Body of pancreas (tissue), 4 donors: Measurements from ENCODE around the gene FOLR2.
A peak's percentile ranks its signal among the peaks of the same experiment; 100 is the strongest.

Experiments
- POLR2A ChIP-seq, 3 donors: fragments of 450-650 bp; IDR thresholded peaks; one replicate each; pipeline ENCODE4 v1.6.1; 2016; ENCODE audit warnings: antibody characterized with exemption in 3 of 3, mild to moderate bottlenecking in 2 of 3
- TF ChIP-seq, protein P1 (sequence below), 7 experiments: fragments of 450-650 bp in 4 of 7; fragments of 200-600 bp in 3 of 7; sonication (generic) in 3 of 7; IDR thresholded peaks; one replicate each; pipeline ENCODE4 v1.5.1; 2016 to 2019; ENCODE audit warnings: antibody characterized with exemption in 7 of 7

DNA sequence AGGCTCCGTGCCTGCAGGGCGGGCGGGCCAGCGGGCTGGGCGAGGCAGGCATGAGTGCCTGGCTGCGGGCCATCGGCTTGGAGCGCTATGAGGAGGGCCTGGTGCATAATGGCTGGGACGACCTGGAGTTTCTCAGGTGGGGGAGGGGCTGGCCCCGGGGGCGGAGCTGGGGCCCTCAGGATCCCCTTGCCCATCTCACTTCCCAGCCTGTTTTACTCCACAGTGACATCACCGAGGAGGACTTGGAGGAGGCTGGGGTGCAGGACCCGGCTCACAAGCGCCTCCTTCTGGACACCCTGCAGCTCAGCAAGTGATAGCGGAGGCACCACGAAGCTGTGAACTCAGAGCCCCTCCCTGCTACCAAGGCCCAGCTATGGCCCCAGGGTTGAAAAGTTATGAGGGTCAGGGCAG is 21.5 kb downstream of the FOLR2 start:
- no peak for TF ChIP-seq POLR2A (IDR thresholded peaks at IDR 0.05)
- TF ChIP-seq, protein P1, sequence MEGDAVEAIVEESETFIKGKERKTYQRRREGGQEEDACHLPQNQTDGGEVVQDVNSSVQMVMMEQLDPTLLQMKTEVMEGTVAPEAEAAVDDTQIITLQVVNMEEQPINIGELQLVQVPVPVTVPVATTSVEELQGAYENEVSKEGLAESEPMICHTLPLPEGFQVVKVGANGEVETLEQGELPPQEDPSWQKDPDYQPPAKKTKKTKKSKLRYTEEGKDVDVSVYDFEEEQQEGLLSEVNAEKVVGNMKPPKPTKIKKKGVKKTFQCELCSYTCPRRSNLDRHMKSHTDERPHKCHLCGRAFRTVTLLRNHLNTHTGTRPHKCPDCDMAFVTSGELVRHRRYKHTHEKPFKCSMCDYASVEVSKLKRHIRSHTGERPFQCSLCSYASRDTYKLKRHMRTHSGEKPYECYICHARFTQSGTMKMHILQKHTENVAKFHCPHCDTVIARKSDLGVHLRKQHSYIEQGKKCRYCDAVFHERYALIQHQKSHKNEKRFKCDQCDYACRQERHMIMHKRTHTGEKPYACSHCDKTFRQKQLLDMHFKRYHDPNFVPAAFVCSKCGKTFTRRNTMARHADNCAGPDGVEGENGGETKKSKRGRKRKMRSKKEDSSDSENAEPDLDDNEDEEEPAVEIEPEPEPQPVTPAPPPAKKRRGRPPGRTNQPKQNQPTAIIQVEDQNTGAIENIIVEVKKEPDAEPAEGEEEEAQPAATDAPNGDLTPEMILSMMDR (IDR thresholded peaks at IDR 0.05), result peak in 6 of 7 experiments; percentile 61 to 76 (median 64)
